Vagina (tissue), 2 donors: ENCODE measurements around the gene ZNF500. TPM values are rescaled to one million over a fixed set of nuclear protein-coding genes. Genes with fewer than 3 reads are reported as not detected.
"Not testable (repeated sequence)": the region's sequence is repeated elsewhere in the genome, so short reads cannot be mapped to it uniquely, and the experiment has no call there.

Experiments
- DNase-seq, 2 donors: peaks; one replicate each; pipeline ENCODE4 v3.0.0-alpha.2; 2017; ENCODE audit errors: extremely low spot score in 2 of 2
- H3K27ac ChIP-seq: fragments of 200-600 bp; sonication (generic); one replicate; pipeline ENCODE4 v1.5.1; 2019
- H3K27me3 ChIP-seq: fragments of 200-600 bp; sonication (generic); one replicate; pipeline ENCODE4 v1.5.1; 2019
- H3K36me3 ChIP-seq, 2 donors: fragments of 200-600 bp; sonication (generic); one replicate each; pipeline ENCODE4 v1.5.1; 2017 to 2019
- H3K4me1 ChIP-seq: fragments of 200-600 bp; sonication (generic); one replicate; pipeline ENCODE4 v1.5.1; 2019
- H3K4me3 ChIP-seq, 2 donors: fragments of 200-600 bp; sonication (generic); 1 replicate in 1 of 2; 2 replicates in 1 of 2; pipeline ENCODE4 v1.5.1; 2016 to 2019
- H3K9me3 ChIP-seq: fragments of 200-600 bp; sonication (generic); one replicate; pipeline ENCODE4 v1.5.1; 2019
- CTCF ChIP-seq, 3 experiments: fragments of 450-650 bp in 2 of 3; fragments of 200-600 bp in 1 of 3; sonication (generic) in 1 of 3; IDR thresholded peaks; one replicate each; pipeline ENCODE4 v1.5.1; 2017 to 2019; ENCODE audit warnings: antibody characterized with exemption in 3 of 3, mild to moderate bottlenecking in 2 of 3, moderate library complexity in 2 of 3
- POLR2A ChIP-seq, 2 donors: fragments of 450-650 bp; IDR thresholded peaks; one replicate each; pipeline ENCODE4 v1.6.1; 2017; ENCODE audit warnings: antibody characterized with exemption in 2 of 2, mild to moderate bottlenecking in 2 of 2, moderate library complexity in 2 of 2
- POLR2AphosphoS5 ChIP-seq, 2 donors: sonication (generic); formaldehyde crosslinking; IDR thresholded peaks; one replicate each; pipeline ENCODE4 v1.9.0; 2017; ENCODE audit warnings: antibody characterized with exemption in 2 of 2, mild to moderate bottlenecking in 2 of 2, low read depth in 1 of 2; ENCODE audit not compliant: insufficient read depth in 1 of 2
- intact Hi-C: fragments of 100-400 bp; cut with DNase I; formaldehyde crosslinking; loops from one replicate; pipeline ENCODE4 v1.15.1; 2023
- total RNA-seq: library from RNA; depleted of rRNA; stranded (reverse); fragments of >200 nt; gene quantifications from one replicate; pipeline ENCODE4 v1.2.3, GENCODE V29; 2016

ZNF500 gene
- total RNA-seq, 1 donor from 2014 or later = 11.0 TPM

GRCh38 chr16:4745274-4745569 lies 21.7 kb downstream of the ZNF500 start:
- intact Hi-C loops = no loop called here
- Histone ChIP-seq H3K9me3 (no peaks in the 10 kb centered on the region), H3K36me3 (peaks cover 0 to 7% of the 10 kb centered on the region in 2 donors), H3K27me3 (no peaks in the 10 kb centered on the region), H3K27ac (no peak overlapping the region), H3K4me1 (peaks cover 23% of the 10 kb centered on the region), H3K4me3 (no peak overlapping the region)
- TF ChIP-seq POLR2A (IDR thresholded peaks at IDR 0.05) (no peak), POLR2AphosphoS5 (IDR thresholded peaks at IDR 0.05; ENCODE audit: insufficient read depth in 1 of 2, low read depth in 1 of 2) (no peak), CTCF (IDR thresholded peaks at IDR 0.05) (no peak)
- DNase-seq = no peak

GRCh38 chr16:4744555-4745273 lies 22.2 kb downstream of the ZNF500 start:
- H3K4me3 ChIP-seq = no peak overlapping the region
- intact Hi-C loops = no loop called here
- H3K27me3 ChIP-seq = no peaks in the 10 kb centered on the region
- H3K36me3 ChIP-seq = peaks cover 0 to 2% of the 10 kb centered on the region in 2 donors
- H3K9me3 ChIP-seq = no peaks in the 10 kb centered on the region
- no peak overlapping the region for H3K27ac ChIP-seq
- TF ChIP-seq POLR2A (IDR thresholded peaks at IDR 0.05) = no peak
- TF ChIP-seq POLR2AphosphoS5 (IDR thresholded peaks at IDR 0.05; ENCODE audit: insufficient read depth in 1 of 2, low read depth in 1 of 2) = no peak
- no peak for TF ChIP-seq CTCF (IDR thresholded peaks at IDR 0.05)
- no peak for DNase-seq
- H3K4me1 ChIP-seq = peaks cover 23% of the 10 kb centered on the region

- Histone ChIP-seq H3K4me3 (no peak overlapping the region), H3K9me3 (no peaks in the 10 kb centered on the region), H3K27me3 (no peaks in the 10 kb centered on the region), H3K27ac (no peak overlapping the region), H3K36me3 (no peaks in the 10 kb centered on the region), H3K4me1 (peaks cover 23% of the 10 kb centered on the region)
- TF ChIP-seq POLR2AphosphoS5 (IDR thresholded peaks at IDR 0.05; ENCODE audit: insufficient read depth in 1 of 2, low read depth in 1 of 2) (no peak), CTCF (IDR thresholded peaks at IDR 0.05) (no peak), POLR2A (IDR thresholded peaks at IDR 0.05) (no peak)
- no peak for DNase-seq
- intact Hi-C loops = no loop called here
These were observed 23.6 kb downstream of the ZNF500 start for GRCh38 chr16:4743226-4743878.

- H3K27me3 ChIP-seq, H3K27ac ChIP-seq, H3K36me3 ChIP-seq, H3K9me3 ChIP-seq, DNase-seq, H3K4me3 ChIP-seq, intact Hi-C loops: not testable (repeated sequence)
- H3K4me1 ChIP-seq = peaks cover 17% of the 10 kb centered on the region
These were observed 28.6 kb downstream of the ZNF500 start for GRCh38 chr16:4738370-4738769.

GRCh38 chr16:4737545-4737944 lies 29.4 kb downstream of the ZNF500 start:
- Histone ChIP-seq H3K27me3 (no peaks in the 10 kb centered on the region), H3K9me3 (no peaks in the 10 kb centered on the region), H3K4me3 (no peak overlapping the region), H3K27ac (no peak overlapping the region), H3K4me1 (peaks cover 17% of the 10 kb centered on the region), H3K36me3 (no peaks in the 10 kb centered on the region)
- intact Hi-C loops = no loop called here
- DNase-seq = no peak
- TF ChIP-seq POLR2A (IDR thresholded peaks at IDR 0.05) = no peak
- TF ChIP-seq POLR2AphosphoS5 (IDR thresholded peaks at IDR 0.05; ENCODE audit: insufficient read depth in 1 of 2, low read depth in 1 of 2) = no peak
- no peak for TF ChIP-seq CTCF (IDR thresholded peaks at IDR 0.05)
